GM18909 (cell line): ENCODE results near the gene LIMCH1.

Source experiments
- ATAC-seq: cut with Tn5 transposase; IDR thresholded peaks from one replicate; pipeline ENCODE4 v1.9.1; 2021; ENCODE audit warnings: mild to moderate bottlenecking; ENCODE audit not compliant: unreplicated experiment, poor library complexity

Gene LIMCH1

DNA sequence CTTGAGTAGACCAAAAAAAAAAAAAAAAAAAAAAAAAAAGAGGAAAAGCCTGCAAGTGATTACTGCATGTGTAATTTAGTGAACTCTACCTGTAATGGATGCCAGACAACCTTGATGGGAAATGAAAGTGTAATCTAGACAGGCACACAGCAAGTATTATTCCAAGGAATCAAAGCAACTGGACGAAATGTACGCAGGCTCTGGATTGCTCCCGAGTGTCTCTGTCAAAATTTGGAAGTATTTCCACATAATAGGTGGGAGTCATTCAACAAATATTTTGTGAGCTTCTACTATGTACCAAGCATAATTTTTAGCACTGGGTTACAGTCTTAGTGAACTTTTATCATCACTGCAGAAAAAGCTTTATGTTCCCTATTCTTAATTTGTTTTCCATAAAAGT, 64.2 kb downstream of the LIMCH1 start:
- ATAC-seq: no peak

DNA sequence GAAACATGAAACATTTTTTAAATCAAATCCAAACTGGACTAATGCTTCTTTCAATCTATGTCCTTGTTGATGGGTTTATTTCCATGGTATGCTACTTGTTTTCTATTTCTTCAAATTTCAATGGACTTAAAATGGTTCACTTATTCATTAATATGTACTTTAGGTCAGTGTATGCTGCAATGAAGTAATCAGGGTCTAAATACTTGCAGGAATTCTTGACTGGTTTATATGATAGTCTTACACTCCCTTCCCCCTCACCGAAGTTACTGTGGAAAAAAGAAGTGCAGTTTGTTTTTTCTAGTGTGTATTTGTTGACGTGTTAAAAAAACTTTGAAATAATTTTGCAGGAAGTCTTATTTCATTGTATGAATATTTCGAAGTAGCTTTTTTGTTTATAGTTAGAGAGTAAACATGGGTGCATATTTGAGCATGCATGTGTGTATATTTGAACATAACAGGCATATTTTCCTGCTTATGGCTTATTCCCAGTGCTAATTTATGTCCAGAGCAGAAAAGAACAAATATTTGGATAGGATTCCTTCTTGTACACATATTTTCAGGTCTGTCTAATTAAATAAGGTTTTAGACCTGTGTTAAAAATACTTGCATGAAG, 65.0 kb downstream of the LIMCH1 start:
- ATAC-seq: no peak

DNA sequence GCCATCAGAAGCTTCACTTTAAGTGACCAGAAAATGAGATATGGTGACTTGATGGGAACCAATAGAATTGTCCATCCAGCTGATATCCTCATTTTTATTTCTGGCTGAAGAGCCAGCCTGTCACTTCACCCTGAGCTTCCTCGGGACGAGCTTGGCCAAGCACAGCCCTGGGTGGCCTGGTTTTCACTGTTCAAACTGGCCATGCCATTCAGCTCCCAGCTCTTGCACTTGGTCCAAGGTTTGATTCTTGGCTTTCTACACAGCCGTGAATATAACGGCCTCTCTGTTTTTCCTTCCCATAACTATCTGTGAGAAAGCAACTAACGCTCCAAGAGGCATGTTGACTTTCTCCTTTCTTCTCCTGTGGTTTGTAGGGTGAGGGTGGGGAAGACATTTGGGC, 71.9 kb downstream of the LIMCH1 start:
- no peak for ATAC-seq

DNA sequence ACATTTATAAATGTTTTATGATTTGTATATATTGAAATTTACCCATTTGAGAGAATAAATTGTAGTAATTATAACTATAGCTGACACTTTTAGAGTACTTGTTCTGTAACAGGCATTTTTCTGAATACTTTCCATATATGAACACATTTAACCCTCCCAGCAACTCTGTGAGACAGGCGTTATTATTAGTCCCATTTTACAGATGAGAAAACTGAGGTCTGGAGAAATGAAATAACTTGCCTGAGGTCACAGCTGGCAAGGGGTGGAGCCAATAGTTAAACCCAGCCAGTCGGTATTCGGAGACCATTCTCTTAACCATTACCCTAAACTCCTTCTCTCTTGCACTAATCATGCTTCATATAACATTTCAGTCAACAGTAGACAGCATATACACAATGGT, 72.5 kb downstream of the LIMCH1 start:
- ATAC-seq: no peak

DNA sequence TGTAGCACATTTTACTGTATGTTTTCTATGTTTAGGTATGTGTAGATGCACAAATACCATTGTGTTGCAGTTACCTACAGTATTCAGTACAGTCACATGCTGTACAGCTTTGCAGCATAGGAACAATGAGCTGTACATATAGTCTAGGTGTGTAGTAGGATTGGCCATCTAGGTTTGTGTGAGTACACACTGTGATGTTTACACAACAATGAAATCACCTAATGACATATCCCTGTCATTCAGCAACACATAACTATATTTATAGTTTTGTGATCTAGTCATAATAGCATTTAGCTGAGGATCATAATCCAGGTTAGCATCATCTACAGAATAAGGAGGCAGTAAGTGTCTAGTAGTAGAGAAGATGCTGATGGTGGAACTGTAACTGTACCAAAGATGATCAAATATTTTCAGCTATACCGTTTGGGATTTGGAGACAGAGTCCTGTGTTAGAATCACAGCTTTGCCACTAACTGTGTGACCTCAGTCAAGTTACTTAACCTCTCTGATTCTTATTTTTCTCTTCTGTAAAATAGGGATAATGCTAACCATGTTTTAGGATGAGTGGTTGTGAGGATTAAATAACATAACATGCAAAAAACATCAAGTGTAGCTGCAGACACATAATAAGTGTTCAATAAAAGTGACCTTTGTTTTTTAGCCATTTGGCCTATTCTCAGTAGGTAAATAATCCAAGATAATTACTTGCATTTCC, 73.3 kb downstream of the LIMCH1 start:
- ATAC-seq: no peak

DNA sequence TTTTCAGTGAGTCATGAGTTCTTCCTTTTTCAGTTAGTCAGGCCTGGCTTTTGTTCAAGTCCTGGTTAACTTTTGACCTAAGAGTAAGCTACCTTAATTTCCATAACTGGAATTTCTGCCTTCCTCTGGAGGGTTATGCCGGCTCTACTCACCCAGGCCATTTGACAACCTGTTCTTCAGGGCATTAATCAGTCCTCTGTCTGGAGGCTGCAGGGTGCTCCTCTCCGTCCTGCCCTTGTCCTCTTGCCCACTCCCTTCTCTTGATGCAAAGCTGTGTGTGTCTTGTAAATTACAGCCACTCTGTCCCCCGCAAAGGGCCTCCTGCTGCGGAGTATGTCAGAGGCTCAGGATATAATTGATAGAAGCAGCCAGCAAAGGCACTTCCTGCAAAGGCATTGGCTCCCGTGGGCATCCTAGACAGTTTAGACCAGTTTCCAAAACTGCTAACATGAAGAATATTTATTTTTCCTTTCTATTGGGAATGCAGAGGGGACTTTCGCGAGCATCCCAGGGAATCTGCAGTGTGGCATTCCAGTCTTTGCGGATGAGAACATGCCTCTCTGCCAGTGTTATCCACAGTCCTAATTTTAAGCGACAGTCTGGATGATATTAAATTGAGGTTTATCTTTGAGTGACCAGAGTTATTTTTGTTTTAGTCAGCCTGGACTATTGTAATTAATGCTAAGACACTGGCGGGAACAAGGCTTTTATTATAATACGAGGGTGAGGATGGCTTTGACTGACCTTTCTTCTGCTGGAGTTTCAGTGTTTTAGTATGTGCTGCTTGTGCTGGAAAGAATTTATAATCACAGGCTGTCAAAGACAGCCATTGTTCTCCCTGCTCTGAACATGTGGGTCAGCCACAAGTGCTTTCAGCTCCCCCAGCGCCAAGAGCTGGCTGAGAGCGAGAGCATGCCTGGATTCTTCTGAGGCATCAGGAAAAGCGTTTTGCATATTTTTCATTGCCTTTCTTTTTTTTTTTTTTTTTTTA, 74.2 kb downstream of the LIMCH1 start:
- no peak for ATAC-seq

DNA sequence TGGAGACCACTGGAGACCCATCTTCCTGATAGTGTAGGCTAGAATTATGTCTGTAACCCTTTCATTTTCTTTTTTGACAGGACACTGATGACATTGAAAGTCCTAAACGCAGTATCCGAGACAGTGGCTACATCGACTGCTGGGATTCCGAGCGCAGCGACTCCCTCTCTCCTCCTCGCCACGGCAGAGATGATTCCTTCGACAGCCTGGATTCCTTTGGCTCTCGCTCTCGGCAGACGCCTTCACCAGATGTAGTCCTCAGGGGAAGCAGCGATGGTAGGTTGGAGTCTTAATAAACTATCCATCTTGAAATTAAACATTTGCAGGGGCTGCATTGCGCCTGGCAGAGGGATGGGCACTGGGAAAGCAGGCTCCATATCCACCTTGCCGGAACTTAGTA, 75.4 kb downstream of the LIMCH1 start:
- no peak for ATAC-seq

DNA sequence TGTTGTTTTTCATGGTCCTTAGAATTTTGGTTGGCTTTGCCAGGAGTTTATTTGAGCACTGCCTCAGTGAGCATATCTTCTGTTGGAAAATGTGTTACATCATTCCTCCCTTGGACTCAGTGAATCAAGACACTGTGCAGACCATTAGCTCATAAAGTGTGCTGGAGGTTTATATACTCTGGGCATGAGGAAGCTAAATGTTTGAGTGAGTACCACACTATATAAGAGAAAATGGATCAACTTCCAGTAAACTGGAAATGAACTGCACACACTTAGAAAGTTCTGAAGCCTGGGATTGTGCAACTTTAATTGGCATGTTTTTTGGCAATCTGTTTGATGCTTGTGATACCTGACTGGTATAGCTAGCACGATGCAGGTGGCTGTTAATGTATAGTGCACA, 75.9 kb downstream of the LIMCH1 start:
- ATAC-seq: no peak

DNA sequence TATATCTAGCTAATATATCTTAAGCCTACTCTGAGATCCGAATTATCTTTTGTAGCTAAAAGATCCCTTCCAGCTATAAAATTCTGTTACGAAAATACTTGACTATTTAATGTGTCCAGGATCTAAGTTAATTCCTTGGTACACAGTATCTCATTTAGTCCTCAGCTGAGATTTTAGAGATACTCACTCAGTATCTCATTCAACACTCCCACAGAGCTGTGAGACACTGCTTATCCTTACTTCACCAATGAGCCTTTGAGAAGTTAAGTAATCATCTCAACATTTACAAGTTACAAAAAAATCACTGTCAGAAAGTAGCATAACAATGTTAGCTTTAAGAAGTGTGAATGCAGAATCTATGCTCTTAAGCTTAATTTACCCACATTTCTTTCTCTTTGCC, 76.6 kb downstream of the LIMCH1 start:
- no peak for ATAC-seq

DNA sequence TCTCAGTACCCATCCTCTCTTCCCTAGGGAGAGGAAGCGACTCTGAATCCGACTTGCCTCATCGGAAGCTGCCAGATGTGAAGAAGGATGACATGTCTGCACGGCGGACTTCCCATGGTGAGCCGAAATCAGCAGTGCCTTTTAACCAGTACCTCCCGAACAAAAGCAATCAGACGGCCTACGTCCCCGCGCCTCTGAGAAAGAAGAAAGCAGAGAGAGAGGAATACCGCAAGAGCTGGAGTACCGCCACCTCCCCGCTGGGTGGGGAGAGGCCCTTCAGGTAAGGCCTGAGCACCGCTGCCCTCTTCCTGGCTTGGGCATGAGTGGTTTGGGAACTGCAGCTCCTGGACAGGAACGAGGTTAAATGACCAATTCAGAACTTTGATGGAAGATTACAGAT, 81.2 kb downstream of the LIMCH1 start:
- no peak for ATAC-seq

DNA sequence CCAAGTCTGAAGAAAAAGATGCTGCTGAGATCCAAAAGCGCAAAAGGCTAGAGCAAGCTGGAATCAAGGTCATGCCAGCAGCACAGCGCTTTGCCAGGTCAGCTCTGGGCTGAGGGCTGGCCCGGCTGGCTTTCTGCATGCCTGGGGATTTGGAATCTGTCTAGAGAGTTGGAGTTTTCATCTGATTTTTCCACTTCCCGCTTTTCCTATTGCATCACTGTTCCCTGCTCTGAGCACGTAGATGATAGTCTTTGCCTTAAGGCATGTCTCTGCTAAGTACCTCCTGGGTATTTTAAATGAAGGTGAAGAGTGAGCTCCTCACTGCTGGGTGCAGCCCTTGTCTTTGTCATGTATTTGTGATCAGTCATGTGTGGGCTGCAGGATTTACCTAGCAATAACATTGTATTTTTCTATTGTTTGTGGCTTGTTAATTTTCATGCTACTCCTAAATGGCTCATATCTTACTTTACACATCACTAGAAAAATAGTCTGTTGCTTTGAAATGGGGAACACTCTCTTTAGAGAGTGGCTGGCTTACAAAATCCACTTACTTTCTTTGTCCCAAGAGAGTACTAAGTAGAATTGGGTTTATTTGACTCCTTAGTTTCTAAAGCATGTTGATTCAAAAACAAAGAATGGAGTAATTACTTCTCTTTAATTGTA, 82.8 kb downstream of the LIMCH1 start:
- ATAC-seq: no peak

DNA sequence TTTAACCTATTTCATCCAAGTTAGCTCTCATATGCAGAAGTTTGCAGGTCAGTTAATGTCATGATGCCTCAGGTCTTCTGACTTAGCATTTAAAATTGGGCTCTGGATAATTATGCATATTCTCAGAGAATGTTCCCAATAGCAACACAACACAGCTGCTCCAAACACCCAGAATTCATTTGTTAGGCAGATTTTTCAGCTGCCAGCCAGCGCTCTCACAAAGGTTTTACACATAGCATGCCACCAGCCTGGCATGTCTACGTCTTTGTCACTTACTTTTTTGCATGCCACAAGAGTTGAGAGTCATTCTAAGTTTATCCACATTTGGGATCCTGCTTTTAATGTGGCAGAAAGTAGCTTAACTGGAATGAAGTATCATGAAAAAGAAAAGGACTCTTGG, 84.8 kb downstream of the LIMCH1 start:
- no peak for ATAC-seq

DNA sequence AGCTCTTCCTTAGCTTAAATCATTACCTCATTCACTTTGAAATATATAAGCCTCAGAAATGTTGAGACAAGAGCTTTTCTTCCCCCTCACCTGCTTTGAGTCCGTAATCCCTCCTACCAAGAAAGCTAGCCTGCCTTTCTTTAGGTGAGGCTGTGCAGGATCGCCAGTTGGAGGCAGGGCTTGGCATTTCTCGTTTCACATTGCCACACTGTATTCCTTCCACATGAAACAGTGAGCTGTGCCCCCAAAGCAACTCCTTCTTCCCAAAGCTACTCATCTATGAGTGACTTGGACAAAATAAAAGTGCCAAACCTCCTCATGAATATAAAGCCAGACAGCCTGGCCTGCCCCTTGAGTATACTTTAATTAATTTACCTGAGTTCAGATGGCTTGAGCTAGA, 86.8 kb downstream of the LIMCH1 start:
- ATAC-seq: no peak

DNA sequence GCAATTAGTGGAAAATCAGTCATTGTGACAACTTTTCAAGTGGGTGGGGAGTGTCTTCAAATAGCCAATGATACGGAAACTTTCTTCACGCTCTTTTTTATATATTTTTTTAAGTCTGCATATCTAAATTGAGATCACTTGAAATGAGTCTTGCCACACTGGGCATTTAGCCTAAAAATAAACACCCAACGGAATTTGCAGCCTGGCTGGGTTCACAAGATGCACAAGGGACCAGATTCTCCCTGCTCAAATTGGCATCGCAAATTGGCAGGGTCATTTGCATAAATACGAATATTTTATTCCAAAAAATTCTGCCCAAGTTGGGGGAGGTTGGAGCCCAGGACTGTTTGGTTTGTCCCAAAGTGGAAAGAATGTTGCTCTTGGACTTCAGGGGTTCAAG, 87.6 kb downstream of the LIMCH1 start:
- ATAC-seq: no peak

DNA sequence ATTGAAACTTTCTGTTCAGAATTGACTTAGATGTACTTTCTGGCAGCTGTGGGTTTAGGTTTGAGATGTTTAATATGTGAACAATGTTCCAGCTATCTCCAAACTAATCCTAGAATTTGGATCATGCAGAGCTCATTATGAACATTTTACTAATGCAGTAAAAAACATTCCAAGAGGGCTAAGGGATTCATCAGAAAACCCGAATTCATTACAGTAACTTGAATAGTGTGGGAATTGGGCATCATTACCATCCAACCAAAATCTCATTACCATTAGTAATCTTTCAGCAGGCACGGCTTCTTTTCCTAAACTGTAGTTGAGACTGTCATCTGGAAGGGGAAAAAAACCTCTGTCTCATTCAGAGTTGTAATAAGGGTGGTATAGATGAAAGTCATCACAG, 91.0 kb downstream of the LIMCH1 start:
- no peak for ATAC-seq

DNA sequence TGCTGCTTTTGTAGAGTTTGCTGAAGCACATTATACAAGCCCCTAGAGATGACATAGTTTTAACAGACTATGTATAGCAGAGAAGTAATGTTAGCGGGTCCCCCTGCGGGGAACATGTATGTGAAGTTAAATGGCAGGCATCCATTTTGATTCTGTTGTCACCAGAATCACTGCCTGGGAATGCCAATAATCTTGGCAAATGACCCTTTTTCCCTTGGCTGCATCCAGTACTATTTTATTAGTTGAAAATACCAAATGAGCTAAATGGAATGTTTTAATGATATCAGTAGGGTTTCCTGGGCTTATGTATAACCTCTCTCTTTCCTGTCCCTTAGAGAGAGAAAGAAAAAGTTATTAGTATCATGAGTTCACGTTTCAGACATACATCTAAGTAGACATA, 93.6 kb downstream of the LIMCH1 start:
- ATAC-seq: no peak

DNA sequence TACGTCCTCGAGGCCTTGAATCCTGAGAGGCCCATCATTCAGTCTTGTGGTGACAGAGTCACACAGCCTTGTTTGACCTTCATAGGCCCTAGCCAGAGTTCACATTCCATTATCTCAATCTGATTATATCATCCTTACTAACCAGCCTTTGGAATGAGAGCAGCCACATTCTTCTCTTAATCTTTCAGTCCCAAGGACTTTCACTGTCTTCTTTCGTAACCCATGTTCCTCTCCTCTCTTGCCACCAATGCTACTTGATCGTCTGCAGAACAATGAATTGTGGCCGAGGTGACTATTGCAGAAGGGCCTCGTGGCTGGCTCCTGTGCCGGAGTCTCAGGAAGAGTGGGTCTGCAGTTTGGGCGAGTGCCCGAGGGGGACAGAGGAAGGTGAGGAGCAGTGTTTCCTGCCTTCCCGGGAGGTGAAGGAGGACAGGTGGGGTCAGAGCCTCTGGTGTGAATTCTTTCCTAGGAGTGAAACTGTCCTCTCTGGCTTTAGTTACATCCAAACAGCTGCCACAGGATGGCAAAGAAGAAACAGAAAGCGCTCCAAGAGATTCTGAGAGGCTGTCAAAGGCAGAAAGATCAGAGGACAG, 94.6 kb downstream of the LIMCH1 start:
- no peak for ATAC-seq

DNA sequence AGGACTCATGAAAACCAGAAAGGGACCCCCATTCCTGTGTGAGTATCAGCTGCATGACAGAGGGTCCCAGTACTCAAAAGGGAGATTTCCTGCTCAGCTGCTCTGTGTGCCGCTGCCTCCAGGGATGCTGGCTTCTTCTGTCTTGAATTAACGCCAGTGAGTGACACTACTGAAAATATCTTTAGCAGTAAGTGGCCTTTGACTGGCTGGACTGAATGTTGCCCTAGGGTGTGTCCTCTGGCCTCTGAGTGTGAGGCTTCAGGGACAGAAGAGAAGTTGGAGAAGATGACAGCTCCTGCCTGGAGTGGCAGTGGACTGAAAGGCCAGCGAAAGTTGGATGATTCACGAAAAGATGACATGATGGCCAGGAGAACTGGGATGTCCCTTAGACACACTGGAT, 95.4 kb downstream of the LIMCH1 start:
- ATAC-seq: no peak

DNA sequence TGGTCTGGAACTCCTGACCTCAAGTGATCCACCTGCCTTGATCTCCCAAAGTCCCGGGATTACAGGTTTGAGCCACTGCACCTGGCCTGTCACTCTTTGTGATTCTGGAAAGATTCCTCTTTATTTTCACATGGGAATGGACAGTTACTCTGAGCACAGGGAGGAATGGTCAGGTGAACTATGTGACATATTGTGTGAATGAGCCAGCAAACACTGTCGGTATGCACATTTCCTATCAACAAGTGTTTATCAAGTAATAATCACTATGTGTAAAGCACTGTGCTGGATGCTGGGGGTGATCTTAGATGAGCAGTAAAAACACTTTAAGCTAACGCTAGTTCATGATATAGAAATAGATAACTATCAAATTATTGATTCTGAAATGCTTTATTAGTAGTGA, 97.5 kb downstream of the LIMCH1 start:
- ATAC-seq: no peak

DNA sequence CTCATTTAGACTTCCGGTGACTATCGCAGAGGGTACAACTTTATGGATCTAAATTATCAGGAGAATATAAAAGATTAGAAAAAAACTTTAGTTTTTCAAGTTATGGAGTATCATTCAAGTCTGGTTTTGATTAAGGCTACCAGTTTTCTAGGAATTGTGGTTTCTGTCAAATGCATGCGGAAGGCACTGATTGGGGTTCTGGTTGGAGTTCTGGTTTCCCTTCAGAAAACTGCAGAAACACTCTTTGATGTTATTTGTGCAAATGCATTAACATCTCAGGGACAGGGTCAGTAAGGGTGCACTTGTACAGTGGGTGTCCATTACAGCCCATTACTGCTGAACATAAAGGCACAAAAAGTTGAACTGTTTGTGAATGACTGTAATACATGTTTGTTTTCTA, 100.2 kb downstream of the LIMCH1 start:
- no peak for ATAC-seq
